ENCODE results near the gene POLN.

The POLN gene

GRCh38 chr4:2270341-2271165 is 28.6 kb upstream of the POLN start:
- DNase-seq (ENCODE audit: low read depth in 2 of 2): no peak
- H3K4me3 ChIP-seq (replicated peaks in 1 of 2; ENCODE audit: low read depth in 2 of 2, low read length in 2 of 2): no peak overlapping the region
- TF ChIP-seq, protein P1, sequence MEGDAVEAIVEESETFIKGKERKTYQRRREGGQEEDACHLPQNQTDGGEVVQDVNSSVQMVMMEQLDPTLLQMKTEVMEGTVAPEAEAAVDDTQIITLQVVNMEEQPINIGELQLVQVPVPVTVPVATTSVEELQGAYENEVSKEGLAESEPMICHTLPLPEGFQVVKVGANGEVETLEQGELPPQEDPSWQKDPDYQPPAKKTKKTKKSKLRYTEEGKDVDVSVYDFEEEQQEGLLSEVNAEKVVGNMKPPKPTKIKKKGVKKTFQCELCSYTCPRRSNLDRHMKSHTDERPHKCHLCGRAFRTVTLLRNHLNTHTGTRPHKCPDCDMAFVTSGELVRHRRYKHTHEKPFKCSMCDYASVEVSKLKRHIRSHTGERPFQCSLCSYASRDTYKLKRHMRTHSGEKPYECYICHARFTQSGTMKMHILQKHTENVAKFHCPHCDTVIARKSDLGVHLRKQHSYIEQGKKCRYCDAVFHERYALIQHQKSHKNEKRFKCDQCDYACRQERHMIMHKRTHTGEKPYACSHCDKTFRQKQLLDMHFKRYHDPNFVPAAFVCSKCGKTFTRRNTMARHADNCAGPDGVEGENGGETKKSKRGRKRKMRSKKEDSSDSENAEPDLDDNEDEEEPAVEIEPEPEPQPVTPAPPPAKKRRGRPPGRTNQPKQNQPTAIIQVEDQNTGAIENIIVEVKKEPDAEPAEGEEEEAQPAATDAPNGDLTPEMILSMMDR (IDR thresholded peaks at IDR 0.05; ENCODE audit: low read depth, low read length): no peak

GRCh38 chr4:2269618-2270163 is 27.8 kb upstream of the POLN start:
- TF ChIP-seq, protein P1 (IDR thresholded peaks at IDR 0.05; ENCODE audit: low read depth, low read length): no peak
- H3K4me3 ChIP-seq (replicated peaks in 1 of 2; ENCODE audit: low read depth in 2 of 2, low read length in 2 of 2): no peak overlapping the region
- DNase-seq (ENCODE audit: low read depth in 2 of 2): no peak

- DNase-seq (ENCODE audit: low read depth in 2 of 2): no peak
- TF ChIP-seq, protein P1 (IDR thresholded peaks at IDR 0.05; ENCODE audit: low read depth, low read length): no peak
Measured at GRCh38 chr4:2269206-2269531, 27.2 kb upstream of the POLN start.

DNA sequence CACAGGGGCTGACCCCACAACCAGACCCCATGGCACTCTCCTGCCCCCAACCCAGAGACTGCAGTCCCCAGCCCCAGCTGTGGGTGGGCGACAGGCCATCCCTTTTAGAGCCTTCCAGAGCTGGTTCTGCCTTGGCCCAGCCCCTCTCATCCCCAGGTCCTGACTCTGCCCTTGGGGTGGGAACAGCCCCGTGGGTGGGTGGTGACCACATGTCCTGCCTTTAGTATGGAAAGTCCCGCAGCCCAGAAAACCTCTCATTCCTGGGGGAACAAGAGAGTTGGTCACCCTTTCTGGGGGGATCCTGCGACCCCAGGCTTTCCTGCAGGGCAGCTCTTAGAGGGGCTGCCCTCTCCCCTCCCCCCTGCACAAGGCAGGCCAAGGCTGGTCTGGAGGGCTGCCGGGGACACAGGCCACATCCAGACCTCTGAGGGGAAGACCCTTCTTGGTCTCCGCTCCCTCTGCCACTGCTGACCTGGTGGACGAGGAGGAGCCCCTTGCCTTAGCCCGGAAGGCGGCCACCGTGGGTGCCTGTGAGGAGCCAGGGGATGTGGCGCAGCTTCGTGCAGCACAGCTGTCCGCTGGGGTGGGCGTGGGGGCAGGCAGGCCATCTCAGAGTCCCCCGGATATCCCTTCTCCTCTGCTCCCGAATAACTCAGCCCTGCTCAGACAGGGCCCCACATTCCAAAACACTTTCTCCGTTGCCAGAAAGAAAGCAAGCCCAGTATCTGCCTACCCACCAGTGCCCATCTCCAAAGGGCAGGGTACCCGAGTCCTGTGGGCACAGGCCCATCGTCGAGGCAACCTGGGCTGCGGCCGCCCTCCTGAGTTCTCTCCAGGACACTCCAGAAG is 26.7 kb upstream of the POLN start:
- TF ChIP-seq, protein P1 (IDR thresholded peaks at IDR 0.05; ENCODE audit: low read depth, low read length): no peak
- no peak for DNase-seq (ENCODE audit: low read depth in 2 of 2)
- H3K4me3 ChIP-seq (replicated peaks in 1 of 2; ENCODE audit: low read depth in 2 of 2, low read length in 2 of 2): no peak overlapping the region

More at GRCh38 chr4:2269206-2269531, 27.2 kb upstream of the POLN start:
- H3K4me3 ChIP-seq (replicated peaks in 1 of 2; ENCODE audit: low read depth in 2 of 2, low read length in 2 of 2): no peak overlapping the region

DNA sequence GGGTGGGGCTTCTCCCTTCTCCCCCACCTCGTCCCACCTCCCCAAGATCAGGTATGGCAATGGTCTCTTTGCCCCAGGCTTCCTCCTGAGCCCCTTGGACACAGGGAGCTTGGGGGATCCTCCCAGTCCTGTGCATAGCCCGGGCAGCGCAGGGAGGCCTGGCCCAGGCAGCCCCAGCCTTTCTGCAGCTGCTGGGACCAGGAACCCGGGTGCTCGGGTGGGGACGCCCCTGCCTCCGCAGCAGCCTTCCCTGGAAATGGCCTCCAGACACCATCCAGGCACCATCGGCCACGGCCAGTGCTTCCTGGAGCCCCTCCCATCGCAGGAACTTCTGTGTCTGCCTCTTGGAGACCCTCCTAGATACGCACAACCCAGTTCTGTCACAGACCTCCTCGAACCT is 25.9 kb upstream of the POLN start:
- DNase-seq (ENCODE audit: low read depth in 2 of 2): no peak
- TF ChIP-seq, protein P1 (IDR thresholded peaks at IDR 0.05; ENCODE audit: low read depth, low read length): no peak
- no peak overlapping the region for H3K4me3 ChIP-seq (replicated peaks in 1 of 2; ENCODE audit: low read depth in 2 of 2, low read length in 2 of 2)

DNA sequence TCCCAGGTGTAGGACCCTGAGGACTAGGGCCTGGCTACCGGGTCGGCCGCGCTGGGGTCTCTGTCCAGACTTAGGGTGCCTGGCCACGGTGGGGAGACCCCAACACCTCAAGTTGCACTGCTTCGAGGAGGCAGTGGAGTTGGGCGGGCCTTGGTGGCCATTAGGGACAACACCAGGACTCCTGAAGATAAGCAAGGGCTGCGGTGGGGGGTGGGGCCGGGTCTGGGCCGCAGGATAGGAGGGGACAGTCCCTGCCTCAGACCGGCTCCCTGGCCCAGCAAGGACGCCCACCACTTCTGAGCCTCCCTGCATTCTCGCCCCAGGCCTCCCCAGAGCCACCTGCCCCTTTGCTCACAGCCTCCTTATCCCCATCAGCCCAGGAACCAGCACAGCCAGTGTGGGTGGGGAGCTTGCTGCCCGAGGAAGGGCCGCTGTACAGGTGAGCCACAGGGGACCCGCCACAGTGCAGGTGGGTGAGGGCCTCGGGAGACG is 25.4 kb upstream of the POLN start:
- TF ChIP-seq, protein P1 (IDR thresholded peaks at IDR 0.05; ENCODE audit: low read depth, low read length): no peak
- no peak overlapping the region for H3K4me3 ChIP-seq (replicated peaks in 1 of 2; ENCODE audit: low read depth in 2 of 2, low read length in 2 of 2)
- no peak for DNase-seq (ENCODE audit: low read depth in 2 of 2)

Data from cardiac fibroblast (primary cell).